Astrocyte (in vitro differentiated cells and primary cell): ENCODE measurements around the gene ECHS1.

ENCODE experiments used
- CTCF ChIP-seq: IDR thresholded peaks from 2 replicates; pipeline ENCODE4 v1.5.1; 2011; ENCODE audit warnings: low read depth, mild to moderate bottlenecking, inconsistent platforms, low read length, moderate library complexity; ENCODE audit not compliant: insufficient read depth
- EZH2 ChIP-seq: IDR thresholded peaks from 2 replicates; pipeline ENCODE4 v1.6.1; 2012; ENCODE audit warnings: mild to moderate bottlenecking, low read length, inconsistent platforms; ENCODE audit not compliant: insufficient read depth

DNA sequence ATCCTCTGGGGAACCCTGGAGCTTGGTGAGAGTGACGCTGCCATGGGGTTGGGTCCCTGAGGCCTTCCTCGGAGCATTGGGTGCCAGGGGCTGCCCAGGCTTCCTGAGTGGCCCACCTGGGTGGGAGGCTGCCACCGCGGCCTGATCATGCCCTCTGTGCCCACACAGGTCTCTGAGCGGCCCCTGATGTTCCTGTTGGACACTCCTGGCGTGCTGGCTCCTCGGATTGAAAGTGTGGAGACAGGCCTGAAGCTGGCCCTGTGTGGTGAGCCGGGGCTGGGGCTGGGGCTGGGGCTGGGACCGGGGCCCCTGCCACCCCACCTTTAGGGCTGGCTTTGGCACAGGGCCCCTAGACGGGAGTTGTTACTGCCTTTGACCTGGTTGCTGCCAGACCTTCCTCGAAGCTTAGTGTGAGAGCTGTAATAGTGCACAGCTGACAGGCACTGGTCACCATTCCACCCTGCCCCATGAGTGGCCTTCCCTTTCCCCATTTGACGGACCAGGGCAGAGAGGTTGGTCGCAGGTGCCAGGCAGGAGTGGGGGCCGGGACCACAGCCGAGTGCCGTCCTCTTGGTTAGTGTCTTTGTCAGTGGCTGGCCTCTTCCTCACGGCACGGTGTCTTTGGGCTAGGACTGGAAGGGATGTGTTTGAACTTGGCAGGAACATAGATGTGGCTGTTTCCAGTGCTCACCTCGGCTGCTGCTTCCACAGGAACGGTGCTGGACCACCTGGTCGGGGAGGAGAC lies 29.0 kb upstream of the ECHS1 start:
- no peak for TF ChIP-seq CTCF
- no peak for TF ChIP-seq EZH2
